Measurements from ENCODE around the gene TRMT10C. TPM values are rescaled to one million over a fixed set of nuclear protein-coding genes. Genes with fewer than 3 reads are reported as not detected.

The TRMT10C gene
- total and polyA plus RNA-seq, 9 of the 15 experiments (the other 6 are each of a cell fraction or from before 2014, with no cell fraction given), result 48.6 to 106 (median 63.9) TPM

GRCh38 chr3:101529816-101530685, 31.6 kb upstream of the TRMT10C start (continued):
- TF ChIP-seq ZBTB33 (CRISPR knock-in tag; IDR thresholded peaks at IDR 0.05) (no peak), BRCA1 (IDR thresholded peaks at IDR 0.05) (no peak), BRCA1 (CRISPR knock-in tag; IDR thresholded peaks at IDR 0.05) (no peak), MLX (CRISPR knock-in tag; conservative IDR thresholded peaks at IDR 0.05) (no peak), TBL1XR1 (IDR thresholded peaks at IDR 0.05; ENCODE audit: low read length in 2 of 2) (peak; percentile 93), ZBTB11 (CRISPR knock-in tag; IDR thresholded peaks at IDR 0.05) (peak in 1 of 3 experiments; percentile 76; a peak in 2 of 6 replicates), PTBP1 (IDR thresholded peaks at IDR 0.05; ENCODE audit: low read depth, low read length) (peak; percentile 87; the same call in 1 of the 2 replicates), ZBTB17 (CRISPR knock-in tag; IDR thresholded peaks at IDR 0.05) (0 out of 2 replicates have a peak, but pooled peaks have one; percentile 42), ZNF740 (CRISPR knock-in tag; IDR thresholded peaks at IDR 0.05) (0 out of 2 replicates have a peak, but pooled peaks have one; percentile 57), ZNF740 (tag; IDR thresholded peaks at IDR 0.05) (peak in 1 of 2 experiments; percentile 55; a peak in 1 of 4 replicates), ARID1B (IDR thresholded peaks at IDR 0.05) (peak; percentile 98), NFE2L1 (tag; IDR thresholded peaks at IDR 0.05; ENCODE audit: borderline replicate concordance, low read depth) (no peak), ASH1L (IDR thresholded peaks at IDR 0.05; ENCODE audit: borderline replicate concordance, low read depth, partially characterized antibody) (no peak), SMAD4 (CRISPR knock-in tag; conservative IDR thresholded peaks at IDR 0.05) (peak; percentile 86), CREBBP (IDR thresholded peaks at IDR 0.05; ENCODE audit: low read depth, low read length) (no peak), FOXP1 (CRISPR knock-in tag; IDR thresholded peaks at IDR 0.05) (no peak), SMARCA4 (IDR thresholded peaks at IDR 0.05) (peak; percentile 94), MIER1 (IDR thresholded peaks at IDR 0.05; ENCODE audit: low read depth) (no peak), ZNF780A (CRISPR knock-in tag; IDR thresholded peaks at IDR 0.05) (no peak), KAT7 (CRISPR knock-in tag; IDR thresholded peaks at IDR 0.05; ENCODE audit: borderline replicate concordance) (no peak), ZBED1 (IDR thresholded peaks at IDR 0.05) (peak; percentile 75; the same call in 1 of the 2 replicates)
